ENCODE data around the gene PPP1R3E.
"Not testable (repeated sequence)": the region's sequence is repeated elsewhere in the genome, so short reads cannot be mapped to it uniquely, and the experiment has no call there.

PPP1R3E gene, protein sequence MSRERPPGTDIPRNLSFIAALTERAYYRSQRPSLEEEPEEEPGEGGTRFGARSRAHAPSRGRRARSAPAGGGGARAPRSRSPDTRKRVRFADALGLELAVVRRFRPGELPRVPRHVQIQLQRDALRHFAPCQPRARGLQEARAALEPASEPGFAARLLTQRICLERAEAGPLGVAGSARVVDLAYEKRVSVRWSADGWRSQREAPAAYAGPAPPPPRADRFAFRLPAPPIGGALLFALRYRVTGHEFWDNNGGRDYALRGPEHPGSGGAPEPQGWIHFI

DNA sequence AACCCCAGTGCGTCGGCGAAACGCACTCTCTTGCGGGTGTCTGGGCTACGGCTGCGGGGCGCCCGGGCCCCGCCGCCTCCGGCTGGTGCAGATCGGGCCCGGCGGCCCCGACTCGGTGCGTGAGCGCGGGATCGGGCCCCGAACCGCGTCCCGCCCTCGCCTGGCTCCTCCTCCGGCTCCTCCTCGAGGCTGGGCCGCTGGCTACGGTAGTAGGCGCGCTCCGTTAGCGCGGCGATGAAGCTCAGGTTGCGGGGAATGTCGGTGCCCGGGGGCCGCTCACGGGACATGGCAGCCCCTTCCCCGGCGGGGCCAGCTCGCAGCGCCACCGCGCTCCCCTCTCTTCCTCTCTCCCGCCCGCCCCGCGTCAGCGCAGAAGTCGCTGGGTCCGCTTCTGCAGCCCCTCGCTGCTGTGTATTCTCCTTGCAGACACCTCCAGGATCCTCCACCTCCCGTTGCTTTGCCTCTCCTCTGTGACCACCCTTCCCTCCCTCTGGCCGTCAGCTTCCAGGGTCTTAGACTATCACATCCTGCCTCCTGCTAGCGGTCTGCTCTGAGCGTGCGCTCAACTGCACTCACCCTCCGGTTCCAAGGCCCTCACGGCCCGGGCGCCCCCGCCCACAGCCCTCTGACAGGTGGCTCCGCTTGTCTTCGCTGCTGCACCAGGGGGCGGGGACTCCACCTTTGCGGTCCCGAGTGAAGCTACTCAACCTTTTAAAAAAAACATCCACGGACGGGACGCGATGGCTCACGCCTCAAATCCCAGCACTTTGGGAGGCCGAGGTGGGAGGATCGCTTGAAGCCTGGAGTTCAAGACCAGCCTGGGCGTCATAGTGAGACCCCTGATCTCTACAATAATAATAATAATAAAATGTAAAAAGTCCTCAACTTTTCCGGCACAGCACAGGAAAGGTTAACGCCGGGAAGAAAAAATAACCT, at the start of gene PPP1R3E:
Gene PPP1R3E, minus strand, starts transcription at position 570 of the 936 bp plus-strand sequence. Its CDS starts 283 bp downstream, at position 287.
- peak; percentile 54 to 88 for DNase-seq

DNA sequence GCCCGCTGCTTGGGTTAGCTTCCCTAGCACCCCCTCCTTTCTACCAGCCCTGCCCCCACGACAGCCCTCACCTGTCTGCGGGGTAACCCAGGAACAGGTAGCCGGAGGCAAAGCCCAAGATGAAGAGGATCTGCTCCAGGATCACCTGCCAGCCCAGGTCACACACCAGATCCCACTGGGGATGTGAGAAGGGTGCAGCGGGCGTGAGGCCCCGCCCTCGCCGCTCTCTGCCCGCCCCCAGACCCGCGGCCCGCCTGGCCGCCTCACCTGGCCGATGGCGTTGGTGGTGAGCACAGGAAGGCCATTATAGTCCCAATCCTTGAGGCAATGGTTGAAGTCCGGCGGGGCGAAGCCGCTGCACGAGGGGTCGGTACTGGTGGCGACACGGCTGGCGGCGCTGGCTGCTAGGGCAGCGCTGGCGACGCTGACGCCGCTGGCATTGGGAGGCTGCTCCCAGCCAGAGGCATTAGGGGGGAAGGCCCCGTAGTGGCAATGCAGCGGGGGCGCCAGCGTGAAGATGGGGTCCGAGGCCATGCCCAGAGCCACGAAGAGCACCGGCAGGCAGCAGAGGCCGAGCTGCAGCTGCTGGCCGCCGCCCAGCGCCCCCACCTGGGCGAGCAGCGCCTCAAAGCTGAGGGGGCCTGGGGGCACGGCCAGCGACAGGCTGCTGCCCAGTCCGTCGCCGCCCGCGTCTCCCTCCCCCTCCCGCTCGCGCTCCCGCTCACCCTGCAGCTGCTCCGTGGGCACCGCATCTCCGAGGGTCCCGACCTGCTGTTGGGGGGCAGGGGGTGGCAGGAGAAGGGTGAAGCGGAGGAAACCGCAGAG, 49.2 kb upstream of the PPP1R3E start:
- DNase-seq = peak in 1 of 2 experiments; percentile 61

DNA sequence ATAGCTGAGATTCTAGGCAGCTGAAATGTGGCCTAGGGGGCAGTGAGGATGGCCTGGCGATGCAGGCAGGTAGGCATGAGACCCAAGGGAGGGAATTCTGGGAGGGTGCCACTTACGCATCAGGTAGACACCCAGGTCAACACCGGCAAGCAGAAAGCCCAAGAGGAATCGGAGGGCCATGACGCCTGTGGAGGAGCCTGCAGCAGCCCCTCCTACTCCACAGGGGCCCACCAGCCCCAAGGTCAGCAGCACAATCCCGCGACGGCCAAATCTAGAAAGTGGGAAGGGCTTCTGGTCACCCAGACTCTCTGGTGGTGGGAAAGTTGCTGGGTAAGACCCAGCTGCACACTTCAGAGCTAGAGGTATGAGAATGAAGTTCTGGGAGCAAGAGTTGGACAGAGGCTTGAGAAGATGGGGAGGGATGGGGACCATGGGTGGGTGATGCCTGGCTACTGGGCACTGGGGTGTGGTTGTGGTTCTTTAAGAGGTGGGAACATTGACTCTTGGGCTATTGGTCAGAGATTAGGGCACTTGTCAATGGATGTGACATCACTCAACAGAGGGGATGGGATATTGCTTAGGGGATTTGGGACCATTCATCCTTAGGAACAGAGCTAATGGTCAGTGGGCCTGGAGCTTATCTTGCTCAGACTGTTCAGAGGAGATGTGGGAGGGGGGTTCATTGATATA, 46.6 kb upstream of the PPP1R3E start:
- DNase-seq = no peak

DNA sequence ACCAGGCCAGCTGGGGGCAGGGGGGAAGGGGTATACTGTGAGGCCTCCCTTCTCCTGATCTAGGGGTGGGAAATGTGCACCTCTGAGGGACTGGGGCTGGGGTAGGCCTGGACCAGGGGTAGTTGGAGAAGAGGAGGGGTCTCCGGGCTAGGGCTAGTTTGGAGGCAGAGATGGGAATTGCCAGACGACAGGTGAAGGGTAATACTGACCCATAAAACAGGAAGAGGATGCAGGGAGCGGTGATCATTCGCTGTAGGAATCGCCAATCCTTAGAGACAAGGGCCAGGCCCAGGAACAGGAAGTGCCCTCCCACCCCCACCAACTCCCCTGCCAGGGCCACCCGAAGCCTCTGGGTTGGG, 45.6 kb upstream of the PPP1R3E start:
- no peak for DNase-seq

DNA sequence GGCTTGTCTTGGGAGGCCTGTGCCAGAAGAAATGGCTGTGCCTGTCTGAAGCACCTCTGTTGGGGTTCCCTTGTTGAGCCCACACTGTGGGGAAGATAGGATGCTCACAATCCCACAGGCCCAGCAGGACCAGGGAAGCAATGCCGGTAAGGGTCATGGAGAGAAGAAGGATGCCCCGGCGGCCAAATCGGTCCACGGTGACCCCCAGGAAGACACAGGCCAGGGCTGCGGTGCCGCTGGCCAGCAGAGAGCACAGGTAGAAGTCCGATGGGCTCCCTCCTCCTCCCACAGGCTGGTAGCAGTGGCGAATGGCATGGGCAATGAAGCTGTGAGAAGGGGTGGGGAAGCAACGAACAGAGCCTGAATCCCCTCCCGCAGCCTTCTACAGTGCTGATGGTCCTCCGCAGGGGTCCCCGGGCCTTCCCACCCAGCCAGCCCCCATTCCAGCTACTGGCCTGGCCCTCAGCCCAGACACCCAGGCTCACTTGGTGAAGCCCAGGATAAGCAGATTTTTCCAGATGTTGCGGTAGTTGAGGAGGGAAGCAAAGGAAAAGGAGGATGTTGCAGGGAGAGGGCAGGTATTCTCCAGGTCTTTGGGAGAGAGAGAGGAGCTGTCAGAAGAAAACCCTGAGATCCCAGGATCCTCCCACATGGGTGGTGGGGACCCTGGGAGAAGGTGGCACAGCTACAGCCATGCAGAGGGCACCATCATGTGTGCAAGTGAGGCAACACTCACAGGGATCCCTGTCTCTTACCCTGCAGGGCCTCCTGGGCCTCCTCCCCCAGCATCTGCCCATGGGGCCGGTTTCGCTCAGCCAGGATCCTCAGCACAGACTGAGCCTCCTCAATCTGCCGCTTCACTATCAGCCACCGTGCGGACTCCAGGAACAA, 45.0 kb upstream of the PPP1R3E start:
- DNase-seq = no peak

DNA sequence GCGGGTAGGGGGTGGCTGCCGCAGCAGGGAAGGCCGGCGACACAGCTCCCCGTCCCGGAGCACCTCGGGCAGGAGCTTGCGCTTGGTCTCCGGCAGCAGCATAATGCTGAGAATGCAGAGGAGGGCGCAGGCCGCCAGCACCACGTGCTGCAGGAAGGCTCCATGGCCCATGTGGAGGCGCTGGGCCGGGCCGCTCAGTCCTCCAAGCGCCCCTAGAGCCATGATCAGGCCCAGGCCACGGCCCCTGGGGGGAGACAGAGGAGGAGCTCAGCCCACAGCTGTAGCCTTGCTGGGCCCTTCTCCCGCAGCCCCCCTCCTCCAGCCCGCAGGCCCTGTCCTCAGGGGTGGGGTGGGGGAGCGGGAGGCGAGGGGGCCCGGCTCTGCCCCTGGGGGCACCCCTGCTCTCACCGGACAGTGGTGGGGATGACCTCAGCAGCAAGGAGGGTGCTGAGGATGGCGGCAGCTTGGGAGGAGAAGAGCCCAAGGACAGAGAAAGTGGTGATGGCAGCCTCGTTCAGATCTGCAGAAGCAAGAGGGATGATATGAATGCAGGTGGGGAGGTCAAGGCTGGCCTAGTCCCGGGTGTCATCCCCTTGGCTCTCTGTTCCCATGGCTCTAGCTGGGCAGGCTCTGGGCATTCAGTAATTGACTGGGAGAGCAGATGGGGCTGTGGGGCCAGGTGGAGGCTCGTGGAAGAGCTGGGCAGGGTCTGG, 44.2 kb upstream of the PPP1R3E start:
- no peak for DNase-seq

DNA sequence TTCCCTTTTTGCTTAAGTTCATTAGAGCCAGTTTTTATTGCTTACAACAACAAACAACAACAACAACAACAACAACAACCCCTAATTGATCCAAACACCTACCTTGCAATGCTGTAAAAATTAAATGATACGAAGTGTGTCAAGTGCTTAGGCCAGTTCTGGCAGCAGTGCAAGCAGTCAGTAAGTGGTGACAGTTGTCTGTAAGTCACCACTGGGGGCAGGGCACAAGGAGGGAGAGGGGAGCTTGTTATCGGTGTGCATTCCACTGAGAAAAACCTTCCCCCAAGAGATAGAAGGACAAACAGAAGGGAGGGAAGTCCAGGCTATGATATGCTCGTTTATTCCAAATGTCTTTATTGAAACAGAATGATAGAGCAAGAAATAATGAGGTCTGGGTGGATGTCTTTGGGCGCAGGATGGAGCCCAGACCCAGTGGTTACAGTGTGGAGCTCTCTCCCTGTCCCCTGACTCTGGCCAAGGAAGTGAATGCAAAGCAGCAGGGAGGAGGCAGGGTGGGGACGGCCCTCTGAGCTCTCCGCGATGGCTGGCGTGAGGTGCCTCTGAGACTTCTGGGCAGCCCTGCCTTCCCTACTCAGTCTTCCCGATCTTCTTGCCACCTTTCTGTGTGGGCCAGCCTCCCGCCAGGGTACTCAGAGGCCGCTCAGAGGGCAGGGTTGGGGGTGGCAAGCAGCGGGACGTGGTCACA, 43.5 kb upstream of the PPP1R3E start:
- no peak for DNase-seq

DNA sequence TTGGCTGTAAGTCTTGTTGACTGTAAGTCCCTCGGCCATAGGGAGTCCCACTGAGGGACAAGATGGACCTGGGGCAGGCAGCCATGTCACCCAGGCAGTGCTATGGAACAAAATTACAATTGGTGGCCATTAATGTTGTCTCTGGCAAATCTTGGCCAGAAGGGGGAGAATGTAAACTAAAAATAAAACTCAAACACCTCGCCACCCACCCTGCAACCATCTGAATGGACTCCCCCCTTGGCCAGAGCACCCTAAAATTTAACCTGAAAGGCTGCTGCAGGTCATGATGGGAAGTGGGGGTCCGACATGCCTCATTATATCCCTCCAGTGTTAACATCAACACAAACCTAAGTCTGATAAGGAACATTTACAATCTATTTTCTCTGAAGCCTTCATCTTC, 41.8 kb upstream of the PPP1R3E start:
- no peak for DNase-seq

DNA sequence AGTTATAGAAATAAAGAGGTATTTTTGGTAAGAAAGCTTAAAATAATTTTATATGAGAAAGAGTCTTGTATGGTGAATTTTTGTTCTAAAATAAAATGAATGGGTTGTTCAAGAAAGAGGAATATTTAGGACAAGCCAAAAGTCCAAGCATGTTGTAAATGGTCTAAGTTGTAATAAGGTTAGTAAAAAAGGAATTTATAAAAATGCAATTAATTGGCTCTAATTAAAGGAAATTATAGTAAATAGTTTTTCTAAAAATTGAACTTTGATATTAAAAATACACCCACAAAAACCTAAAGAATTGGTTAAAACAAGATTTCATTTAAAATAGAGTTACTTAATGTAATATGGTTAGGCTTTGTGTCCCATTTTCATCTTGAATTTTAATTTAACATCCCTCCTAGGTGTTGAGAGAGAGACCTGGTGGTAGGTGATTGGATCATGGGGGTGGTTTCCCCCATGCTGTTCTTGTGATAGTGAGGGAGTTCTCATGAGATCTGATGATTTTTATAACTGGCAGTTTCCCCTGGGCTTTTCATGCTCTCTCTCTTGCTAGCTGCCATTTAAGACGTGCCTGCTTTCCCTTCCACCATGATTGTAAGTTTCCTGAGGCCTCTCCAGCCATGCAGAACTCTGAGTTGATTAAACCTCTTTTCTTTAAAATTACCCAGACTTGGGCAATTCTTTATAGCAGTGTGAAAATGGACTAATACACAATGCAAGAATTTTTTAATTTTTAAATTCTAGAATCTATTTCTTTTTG, 37.0 kb upstream of the PPP1R3E start:
- DNase-seq = no peak

DNA sequence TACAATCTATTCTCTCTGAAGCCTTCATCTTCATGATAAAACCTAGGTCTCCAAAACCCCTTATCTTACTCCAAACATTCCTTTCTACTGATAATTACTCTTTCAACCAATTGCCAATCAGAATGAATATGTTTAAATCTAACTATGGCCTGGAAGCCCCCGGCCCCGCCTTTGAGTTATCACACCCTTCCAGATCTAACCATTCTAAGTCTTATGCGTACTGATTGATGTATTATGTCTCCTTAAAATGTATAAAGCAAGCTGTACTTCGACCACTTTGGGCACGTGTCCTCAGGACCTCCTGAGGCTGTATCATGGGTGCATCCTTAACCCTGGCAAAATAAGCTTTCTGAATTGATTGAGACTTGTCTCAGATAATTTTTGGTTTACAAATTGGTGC, 33.0 kb upstream of the PPP1R3E start:
- no peak for DNase-seq

DNA sequence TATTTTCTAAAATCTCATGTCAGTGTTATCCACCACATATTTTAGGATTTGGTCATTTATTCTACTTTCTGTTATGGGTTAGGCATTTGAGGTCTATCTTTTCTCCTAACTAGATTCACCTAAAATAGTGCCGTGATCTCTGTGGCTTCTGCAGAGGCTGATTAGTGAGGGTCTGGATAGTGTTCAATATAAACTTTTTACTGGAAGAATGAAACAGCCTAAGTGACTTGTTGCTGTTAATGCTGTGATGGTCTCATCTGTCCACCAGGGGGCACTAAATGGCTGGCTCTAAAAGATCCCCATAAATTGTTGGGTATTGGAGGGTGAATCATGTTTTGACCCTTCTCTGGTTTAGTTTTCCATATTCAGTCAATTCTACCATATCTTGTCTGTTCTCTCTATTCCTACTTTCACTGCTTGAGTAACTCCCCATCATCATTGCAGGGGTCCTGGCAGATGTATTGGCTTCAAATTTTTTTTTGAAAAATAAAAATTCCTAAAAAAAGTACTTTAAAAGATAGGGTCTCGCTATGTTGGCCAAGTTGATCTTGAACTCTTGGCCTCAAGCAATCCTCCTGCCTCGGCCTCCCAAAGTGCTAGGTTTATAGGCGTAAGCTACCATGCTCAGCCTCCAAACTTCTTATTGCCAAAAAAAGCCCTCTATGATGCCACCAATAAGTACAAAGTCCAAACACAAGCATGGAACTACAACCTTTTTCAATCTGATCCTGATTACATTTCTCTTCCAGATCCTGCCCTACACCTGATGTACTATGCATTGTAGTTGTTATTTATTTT, 25.5 kb upstream of the PPP1R3E start:
- DNase-seq = peak; percentile 27 to 82

DNA sequence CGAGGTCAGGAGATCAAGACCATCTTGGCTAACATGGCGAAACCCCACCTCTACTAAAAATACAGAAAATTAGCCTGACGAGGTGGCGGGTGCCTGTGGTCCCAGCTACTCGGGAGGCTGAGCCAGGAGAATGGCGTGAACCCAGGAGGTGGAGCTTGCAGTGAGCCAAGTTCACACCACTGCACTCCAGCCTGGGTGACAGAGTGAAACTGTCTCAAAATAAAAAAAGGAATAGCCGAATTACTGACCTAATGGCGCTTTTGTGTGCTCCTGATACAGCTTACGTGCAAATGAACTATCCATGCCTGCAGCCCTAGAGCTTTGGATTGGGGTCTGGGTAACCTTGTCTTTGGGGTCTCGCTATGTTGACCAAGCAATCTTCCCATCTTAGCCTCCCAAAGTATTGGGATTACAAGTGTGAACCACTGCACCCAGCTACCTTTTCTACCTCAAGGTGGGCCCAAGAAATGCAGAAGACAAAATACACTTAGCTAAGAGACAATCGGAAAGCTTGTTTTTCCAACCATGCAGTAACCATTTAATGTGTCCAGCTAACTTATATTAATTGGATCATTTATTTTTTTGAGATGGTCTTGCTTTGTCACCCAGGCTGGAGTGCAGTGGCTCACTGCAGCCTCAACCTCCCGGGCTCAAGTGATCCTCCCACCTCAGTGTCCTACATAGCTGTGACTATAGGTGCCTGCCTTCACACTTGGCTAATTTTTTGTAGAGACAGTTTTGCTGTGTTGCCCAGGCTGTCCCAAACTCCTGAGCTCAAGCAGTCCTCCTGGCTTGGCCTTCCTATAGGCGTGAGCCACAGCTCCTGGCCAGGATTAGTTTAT, 24.1 kb upstream of the PPP1R3E start:
- DNase-seq = no peak

DNA sequence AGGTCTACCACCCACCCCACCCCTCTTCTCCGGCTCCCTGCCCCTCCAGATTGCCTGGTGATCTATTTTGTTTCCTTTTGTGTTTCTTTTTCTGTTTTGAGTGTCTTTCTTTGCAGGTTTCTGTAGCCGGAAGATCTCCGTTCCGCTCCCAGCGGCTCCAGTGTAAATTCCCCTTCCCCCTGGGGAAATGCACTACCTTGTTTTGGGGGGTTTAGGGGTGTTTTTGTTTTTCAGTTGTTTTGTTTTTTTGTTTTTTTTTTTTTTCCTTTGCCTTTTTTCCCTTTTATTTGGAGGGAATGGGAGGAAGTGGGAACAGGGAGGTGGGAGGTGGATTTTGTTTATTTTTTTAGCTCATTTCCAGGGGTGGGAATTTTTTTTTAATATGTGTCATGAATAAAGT, 23.1 kb upstream of the PPP1R3E start:
- not testable (repeated sequence) for DNase-seq

DNA sequence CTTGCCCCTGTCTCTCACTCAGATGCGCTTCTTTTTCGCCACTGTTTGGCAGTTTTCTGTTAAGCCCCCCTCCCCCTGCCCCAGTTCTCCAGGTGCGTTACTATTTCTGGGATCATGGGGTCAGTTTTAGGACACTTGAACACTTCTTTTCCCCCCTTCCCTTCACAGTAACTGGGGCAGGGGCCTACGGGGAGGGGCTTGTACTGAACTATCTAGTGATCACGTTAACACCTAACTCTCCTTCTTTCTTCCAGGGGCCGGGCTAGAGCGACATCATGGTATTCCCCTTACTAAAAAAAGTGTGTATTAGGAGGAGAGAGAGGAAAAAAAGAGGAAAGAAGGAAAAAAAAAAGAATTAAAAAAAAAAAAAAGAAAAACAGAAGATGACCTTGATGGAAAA, 22.3 kb upstream of the PPP1R3E start:
- no peak for DNase-seq

DNA sequence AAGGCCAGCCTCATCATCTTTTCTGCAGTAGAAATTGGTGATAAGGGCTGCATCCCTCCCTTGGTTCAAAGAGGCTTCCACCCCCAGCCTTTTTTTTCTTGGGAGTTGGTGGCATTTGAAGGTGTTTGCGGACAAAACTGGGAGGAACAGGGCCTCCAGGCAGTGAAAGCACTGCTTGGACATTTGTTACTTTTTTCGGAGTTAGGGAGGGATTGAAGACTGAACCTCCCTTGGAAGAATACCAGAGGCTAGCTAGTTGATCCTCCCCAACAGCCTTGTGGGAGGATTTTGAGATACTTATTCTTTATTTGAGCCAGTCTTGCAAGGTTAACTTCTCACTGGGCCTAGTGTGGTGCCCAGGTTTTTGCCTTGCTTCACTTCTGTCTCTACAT, 21.8 kb upstream of the PPP1R3E start:
- no peak for DNase-seq

DNA sequence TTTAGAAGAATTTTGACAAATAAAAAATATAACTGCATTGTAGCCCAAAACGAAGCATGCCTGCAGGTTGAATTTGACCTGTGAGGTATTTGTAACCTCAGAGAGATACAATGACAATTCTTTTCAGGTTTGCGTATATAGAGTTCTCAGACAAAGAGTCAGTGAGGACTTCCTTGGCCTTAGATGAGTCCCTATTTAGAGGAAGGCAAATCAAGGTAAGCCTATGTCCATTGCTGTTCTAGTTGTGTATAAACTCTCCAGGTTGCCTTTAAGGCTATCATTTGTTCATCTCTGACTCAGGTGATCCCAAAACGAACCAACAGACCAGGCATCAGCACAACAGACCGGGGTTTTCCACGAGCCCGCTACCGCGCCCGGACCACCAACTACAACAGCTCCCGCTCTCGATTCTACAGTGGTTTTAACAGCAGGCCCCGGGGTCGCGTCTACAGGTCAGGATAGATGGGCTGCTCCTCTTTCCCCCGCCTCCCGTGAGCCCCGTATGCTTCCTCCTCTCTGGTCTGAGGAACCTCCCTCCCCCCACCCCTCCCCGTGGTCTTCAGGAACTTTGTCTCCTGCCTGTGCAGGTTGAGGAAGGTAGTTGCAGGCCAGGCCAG, 21.3 kb upstream of the PPP1R3E start:
- DNase-seq = no peak

Data from NCI-H526 (cell line).